Tibial artery (tissue), 4 donors: ENCODE results near the gene BCL2L14.

ENCODE experiments used
- DNase-seq, 2 donors: peaks; one replicate each; pipeline ENCODE4 v3.0.0-alpha.2; 2019
- H3K27ac ChIP-seq, 2 donors: fragments of 200-600 bp; sonication (generic) in 1 of 2; 1 replicate in 1 of 2; 2 replicates in 1 of 2; pipeline ENCODE4 v1.5.1; 2018 to 2019; ENCODE audit warnings: mild to moderate bottlenecking in 1 of 2
- H3K27me3 ChIP-seq, 2 donors: fragments of 200-600 bp; sonication (generic) in 1 of 2; one replicate each; pipeline versions ENCODE4 v1.5.1 to v1.6.0; 2016 to 2019
- H3K36me3 ChIP-seq, 3 donors: fragments of 200-600 bp; sonication (generic) in 2 of 3; one replicate each; pipeline ENCODE4 v1.5.1; 2016 to 2019; ENCODE audit warnings: mild to moderate bottlenecking in 2 of 3
- H3K4me1 ChIP-seq, 4 donors: fragments of 200-600 bp; sonication (generic) in 2 of 4; 1 replicate in 3 of 4; 2 replicates in 1 of 4; pipeline ENCODE4 v1.5.1; 2016 to 2019
- H3K4me3 ChIP-seq, 2 donors: fragments of 200-600 bp; sonication (generic) in 1 of 2; 1 replicate in 1 of 2; 2 replicates in 1 of 2; pipeline ENCODE4 v1.5.1; 2018 to 2019; ENCODE audit warnings: mild to moderate bottlenecking in 2 of 2
- H3K9me3 ChIP-seq, 3 donors: fragments of 200-600 bp; sonication (generic) in 1 of 3; one replicate each; pipeline ENCODE4 v1.5.1; 2016 to 2019
- intact Hi-C: fragments of 100-400 bp; cut with DNase I; formaldehyde crosslinking; loops from one replicate; pipeline ENCODE4 v1.15.0; 2023; ENCODE audit warnings: low total_unique reads
- TF ChIP-seq, protein P1 (sequence below), 2 experiments: fragments of 200-600 bp in 1 of 2; fragments of 450-650 bp in 1 of 2; IDR thresholded peaks; one replicate each; pipeline ENCODE4 v1.5.1; 2017 to 2019; ENCODE audit warnings: antibody characterized with exemption in 2 of 2, mild to moderate bottlenecking in 1 of 2, moderate library complexity in 1 of 2

The BCL2L14 gene

DNA sequence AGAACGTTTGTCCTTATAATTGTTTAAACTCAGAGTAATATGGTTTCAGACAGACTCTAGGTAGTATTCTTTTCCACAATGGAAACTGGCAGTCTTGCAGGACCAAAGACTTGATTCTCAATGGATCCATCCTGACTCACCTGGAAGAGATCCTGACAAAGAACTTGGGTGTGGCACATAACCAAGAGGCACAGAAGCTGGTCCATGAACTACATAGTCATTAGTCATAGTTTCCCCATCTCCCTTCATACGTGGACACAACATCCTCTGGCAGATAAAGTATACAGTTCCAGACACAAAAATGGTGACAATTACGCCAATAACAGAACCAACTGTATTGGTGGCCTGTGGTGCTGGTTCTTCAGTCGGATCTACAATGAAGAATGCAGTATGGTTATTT lies 55.8 kb downstream of the BCL2L14 start:
- no peak for DNase-seq
- Histone ChIP-seq H3K9me3 (no peaks in the 10 kb centered on the region), H3K4me3 (no peak overlapping the region), H3K36me3 (peaks cover 35 to 76% (median 55%) of the 10 kb centered on the region in 3 donors), H3K4me1 (no peaks in the 10 kb centered on the region), H3K27me3 (no peaks in the 10 kb centered on the region), H3K27ac (no peak overlapping the region)
- TF ChIP-seq, protein P1, sequence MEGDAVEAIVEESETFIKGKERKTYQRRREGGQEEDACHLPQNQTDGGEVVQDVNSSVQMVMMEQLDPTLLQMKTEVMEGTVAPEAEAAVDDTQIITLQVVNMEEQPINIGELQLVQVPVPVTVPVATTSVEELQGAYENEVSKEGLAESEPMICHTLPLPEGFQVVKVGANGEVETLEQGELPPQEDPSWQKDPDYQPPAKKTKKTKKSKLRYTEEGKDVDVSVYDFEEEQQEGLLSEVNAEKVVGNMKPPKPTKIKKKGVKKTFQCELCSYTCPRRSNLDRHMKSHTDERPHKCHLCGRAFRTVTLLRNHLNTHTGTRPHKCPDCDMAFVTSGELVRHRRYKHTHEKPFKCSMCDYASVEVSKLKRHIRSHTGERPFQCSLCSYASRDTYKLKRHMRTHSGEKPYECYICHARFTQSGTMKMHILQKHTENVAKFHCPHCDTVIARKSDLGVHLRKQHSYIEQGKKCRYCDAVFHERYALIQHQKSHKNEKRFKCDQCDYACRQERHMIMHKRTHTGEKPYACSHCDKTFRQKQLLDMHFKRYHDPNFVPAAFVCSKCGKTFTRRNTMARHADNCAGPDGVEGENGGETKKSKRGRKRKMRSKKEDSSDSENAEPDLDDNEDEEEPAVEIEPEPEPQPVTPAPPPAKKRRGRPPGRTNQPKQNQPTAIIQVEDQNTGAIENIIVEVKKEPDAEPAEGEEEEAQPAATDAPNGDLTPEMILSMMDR (IDR thresholded peaks at IDR 0.05) = no peak
- intact Hi-C loops = no loop called here

DNA sequence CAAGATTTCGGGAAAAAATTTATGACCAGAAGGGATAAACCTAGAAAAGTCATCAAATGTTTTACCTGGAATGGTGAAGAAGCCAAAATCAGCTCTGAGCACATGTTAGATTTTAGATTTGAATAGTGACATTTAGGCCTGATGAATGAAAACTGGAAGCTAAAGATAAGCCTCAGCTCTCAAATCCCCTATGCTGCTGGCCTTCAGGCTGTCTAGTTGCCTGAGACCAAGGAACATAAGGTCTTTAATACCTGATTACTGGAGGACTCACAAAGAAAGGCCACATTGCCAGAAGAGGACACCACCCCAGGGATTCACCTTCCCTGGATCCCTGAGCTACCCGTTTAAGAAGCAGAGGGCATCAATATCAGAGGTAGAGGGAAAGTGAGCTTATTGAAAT lies 56.6 kb downstream of the BCL2L14 start:
- no peaks in the 10 kb centered on the region for H3K9me3 ChIP-seq
- H3K27ac ChIP-seq = no peak overlapping the region
- no peaks in the 10 kb centered on the region for H3K4me1 ChIP-seq
- H3K4me3 ChIP-seq = no peak overlapping the region
- H3K27me3 ChIP-seq = no peaks in the 10 kb centered on the region
- peaks cover 35 to 69% (median 51%) of the 10 kb centered on the region in 3 donors for H3K36me3 ChIP-seq
- intact Hi-C loops = no loop called here
- TF ChIP-seq, protein P1 (IDR thresholded peaks at IDR 0.05) = no peak
- no peak for DNase-seq

DNA sequence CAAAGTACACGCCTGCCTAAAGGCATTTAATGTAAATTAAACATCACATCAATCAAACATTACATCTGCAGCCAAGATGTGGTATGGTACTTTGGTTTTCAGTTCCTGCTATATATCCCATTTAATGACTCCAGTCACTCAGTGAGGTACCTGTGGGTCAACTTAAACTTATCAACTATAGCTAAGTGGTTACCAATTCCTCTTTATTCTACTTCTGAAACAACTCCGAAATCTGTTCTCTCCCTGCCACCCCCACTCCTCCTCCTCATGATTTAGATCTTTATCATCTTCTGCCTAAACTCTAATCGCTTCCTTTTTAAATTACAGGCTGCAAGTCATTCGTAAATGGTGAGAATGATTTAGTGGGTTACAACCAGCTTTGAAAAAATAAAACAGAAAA lies 57.9 kb downstream of the BCL2L14 start:
- no peaks in the 10 kb centered on the region for H3K27me3 ChIP-seq
- TF ChIP-seq, protein P1 (IDR thresholded peaks at IDR 0.05) = no peak
- H3K4me3 ChIP-seq = no peak overlapping the region
- no peak for DNase-seq
- intact Hi-C loops = no loop called here
- H3K4me1 ChIP-seq = no peaks in the 10 kb centered on the region
- H3K9me3 ChIP-seq = no peaks in the 10 kb centered on the region
- no peak overlapping the region for H3K27ac ChIP-seq
- peaks cover 28 to 57% (median 51%) of the 10 kb centered on the region in 3 donors for H3K36me3 ChIP-seq

DNA sequence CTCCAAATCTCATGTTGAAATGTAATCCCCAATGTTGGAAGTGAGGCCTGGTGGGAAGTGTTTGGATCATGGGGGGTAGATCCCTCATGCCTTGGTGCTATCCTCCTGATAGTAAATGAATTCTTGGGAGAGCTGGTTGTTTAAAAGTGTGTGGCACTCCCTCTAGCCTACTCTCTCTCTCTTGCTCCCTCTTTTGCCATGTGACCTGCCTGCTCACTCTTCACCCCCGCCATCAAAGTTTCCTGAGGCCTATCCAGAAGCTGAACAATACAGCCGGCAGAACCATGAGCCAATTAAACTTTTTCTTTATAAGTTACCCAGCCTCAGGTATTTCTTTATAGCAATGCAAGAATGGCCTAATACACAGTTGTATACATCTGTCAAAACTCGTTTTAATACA lies 62.5 kb downstream of the BCL2L14 start:
- peaks cover 22 to 32% (median 27%) of the 10 kb centered on the region in 3 donors for H3K36me3 ChIP-seq
- no peak overlapping the region for H3K4me3 ChIP-seq
- intact Hi-C loops = no loop called here
- no peak for DNase-seq
- H3K9me3 ChIP-seq = no peaks in the 10 kb centered on the region
- H3K27ac ChIP-seq = no peak overlapping the region
- TF ChIP-seq, protein P1 (IDR thresholded peaks at IDR 0.05) = no peak
- no peaks in the 10 kb centered on the region for H3K4me1 ChIP-seq
- H3K27me3 ChIP-seq = no peaks in the 10 kb centered on the region

DNA sequence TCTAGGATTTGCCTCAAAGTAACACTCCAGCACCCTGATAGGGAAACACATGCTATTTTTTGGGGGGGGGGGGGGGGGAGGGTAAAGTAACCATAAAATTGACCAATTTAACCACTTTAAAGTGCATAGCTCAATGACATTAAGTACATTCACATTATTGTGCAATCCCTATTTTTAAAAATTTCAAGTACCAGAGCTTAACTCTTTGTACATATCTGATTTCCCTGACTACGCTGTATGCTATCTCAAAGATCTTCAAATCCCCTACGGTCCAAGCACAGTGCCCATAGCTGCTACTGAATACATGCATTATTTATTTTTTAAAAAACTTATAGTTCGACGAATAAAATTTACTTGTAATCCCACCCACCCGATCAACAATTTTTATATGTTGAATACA lies 63.0 kb downstream of the BCL2L14 start:
- Histone ChIP-seq H3K27ac (no peak overlapping the region), H3K27me3 (no peaks in the 10 kb centered on the region), H3K9me3 (no peaks in the 10 kb centered on the region), H3K4me1 (no peaks in the 10 kb centered on the region), H3K36me3 (peaks cover 22 to 27% (median 24%) of the 10 kb centered on the region in 3 donors), H3K4me3 (no peak overlapping the region)
- intact Hi-C loops = no loop called here
- DNase-seq = no peak
- TF ChIP-seq, protein P1 (IDR thresholded peaks at IDR 0.05) = no peak
